Endometrium (tissue), 2 donors: ENCODE measurements around the gene PAK1IP1.
"Not testable (repeated sequence)": the region's sequence is repeated elsewhere in the genome, so short reads cannot be mapped to it uniquely, and the experiment has no call there.

Experiments
- FAIRE-seq: peaks from 2 replicates; lab custom pipeline; 2012; peaks lifted over from hg19 to GRCh38; lab: Jason Lieb, UNC
- donor health status: control.
- donor health status: control.

Gene PAK1IP1

DNA sequence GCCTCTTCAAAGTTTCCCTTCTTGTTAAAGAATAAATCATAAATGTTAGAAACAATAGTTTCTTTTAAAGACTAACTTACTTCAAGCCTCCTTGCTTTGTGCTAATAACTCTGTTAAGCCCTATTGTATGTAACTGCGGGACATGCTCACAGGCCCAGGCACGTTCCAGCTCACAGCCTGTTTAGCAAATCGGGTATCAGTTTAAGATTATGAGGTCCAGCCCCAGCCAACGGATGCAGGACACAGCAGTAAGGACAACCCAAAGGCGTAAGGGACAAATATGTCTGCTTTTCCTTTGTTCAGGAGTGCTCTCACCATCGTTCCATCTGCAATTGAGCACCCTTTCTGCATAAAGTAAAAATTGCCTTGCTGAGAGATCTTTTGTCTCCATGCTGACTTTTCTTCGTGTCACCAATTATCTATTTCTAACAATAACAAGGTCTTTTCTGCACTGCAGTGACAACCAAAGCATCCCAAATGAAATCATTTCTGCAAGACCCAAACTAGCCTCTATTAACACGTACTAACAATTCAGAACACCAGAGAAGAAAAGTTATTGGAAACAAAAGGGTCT, 1.7 kb upstream of the PAK1IP1 start:
- no peak for FAIRE-seq

DNA sequence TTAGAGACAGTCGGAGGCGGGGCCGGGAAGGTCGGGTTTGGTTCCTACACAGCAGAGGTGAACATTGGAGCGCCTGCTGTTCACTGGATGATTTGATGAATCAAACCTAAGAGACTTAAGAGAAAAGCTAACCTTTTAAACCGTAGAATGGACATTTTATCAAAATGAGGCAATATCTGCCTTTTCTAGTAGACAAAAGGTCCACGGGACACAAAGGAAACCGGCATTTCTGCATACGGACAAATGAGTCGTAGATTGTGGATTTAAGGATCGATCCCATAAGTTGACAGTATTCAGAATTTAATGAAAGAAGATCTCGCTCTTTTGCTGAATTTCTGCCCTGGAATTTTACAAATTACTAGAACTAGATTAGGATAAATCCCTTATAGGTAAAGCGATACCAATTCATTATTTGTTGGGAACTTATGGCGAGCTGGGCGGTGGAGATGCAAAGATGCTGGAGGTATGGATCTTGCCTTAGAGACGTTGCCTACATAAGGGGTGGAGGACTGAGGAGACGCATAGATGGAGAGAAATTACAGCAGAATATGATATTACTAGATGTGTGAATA, 400 bp downstream of the PAK1IP1 start:
- FAIRE-seq = no peak

DNA sequence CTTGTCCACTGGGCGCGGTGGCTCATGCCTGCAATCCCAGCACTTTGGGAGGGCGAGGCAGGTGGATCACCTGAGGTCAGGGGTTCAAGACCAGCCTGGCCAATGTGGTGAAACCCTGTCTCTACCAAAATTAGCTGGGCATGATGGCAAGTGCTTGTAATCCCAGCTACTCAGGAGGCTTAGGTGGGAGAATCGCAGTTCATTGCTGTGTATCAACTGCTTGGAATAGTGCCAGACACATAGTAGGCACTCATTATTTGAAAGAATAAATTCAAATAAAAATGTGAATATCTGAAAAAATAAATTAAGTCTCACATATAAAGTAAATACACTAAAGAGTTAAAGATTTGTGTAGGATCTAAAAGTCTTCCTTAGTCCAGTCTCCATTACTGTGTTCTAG, 1.9 kb downstream of the PAK1IP1 start:
- FAIRE-seq = no peak

DNA sequence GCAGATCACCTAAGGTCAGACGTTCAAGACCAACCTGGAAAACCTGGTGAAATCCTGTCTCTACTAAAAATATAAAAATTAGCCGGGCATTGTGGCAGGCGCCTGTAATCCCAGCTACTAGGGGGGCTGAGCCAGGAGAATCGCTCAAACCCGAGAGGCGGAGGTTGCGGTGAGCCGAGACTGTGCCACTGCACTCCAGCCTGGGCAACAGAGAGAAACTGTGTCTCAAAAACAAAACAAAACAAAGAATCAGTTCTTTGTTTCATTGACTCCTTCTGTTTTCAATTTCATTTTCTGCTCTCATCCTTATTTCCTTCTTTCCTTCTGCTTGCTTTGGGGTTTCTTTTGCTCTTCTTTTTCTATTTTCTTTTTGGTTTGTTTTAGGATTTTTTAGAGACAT, 19.2 kb downstream of the PAK1IP1 start:
- FAIRE-seq = no peak

DNA sequence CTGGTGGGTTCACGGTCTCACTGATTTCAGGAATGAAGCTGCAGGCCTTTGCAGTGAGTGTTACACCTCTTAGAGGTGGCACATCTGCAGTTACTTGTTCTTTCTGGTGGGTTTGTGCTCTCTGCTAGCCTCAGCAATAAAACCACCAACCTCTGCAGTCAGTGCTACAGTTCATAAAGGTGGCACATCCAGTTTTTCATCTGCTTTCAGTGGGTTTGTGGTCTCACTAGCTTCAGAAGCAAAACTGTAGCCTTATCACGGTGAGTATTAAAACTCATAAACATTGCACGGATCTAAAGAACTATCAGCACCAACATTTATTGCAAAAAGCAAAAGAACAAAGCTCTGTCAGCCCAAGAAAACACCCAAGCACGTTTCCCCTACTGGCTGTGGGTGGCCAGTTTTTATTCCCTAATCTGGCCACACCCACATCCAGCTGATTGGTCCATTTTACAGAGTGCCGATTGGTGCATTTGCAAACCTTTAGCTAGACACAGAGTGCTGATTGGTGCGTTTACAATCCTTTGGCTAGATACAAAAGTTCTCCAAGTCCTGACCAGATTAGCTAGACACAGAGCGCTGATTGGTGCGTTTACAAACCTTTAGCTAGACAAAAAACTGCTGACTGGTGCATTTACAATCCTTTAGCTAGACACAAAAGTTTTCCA, 24.7 kb downstream of the PAK1IP1 start:
- no peak for FAIRE-seq

DNA sequence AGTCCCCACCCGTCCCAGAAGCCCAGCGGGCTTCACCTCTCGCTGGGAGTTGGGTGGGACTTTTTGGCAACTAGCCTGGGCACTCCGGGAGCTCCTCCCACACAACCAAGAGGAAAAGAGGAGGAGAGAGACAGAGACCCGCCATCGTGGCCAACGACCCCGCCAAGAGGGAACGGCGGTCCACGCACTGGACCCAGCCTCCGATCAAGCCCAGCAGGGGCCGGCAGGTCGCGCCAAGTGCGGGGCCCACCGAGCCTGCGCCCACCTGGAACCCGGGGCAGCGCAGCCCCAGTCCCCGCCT, 25.1 kb downstream of the PAK1IP1 start:
- no peak for FAIRE-seq

DNA sequence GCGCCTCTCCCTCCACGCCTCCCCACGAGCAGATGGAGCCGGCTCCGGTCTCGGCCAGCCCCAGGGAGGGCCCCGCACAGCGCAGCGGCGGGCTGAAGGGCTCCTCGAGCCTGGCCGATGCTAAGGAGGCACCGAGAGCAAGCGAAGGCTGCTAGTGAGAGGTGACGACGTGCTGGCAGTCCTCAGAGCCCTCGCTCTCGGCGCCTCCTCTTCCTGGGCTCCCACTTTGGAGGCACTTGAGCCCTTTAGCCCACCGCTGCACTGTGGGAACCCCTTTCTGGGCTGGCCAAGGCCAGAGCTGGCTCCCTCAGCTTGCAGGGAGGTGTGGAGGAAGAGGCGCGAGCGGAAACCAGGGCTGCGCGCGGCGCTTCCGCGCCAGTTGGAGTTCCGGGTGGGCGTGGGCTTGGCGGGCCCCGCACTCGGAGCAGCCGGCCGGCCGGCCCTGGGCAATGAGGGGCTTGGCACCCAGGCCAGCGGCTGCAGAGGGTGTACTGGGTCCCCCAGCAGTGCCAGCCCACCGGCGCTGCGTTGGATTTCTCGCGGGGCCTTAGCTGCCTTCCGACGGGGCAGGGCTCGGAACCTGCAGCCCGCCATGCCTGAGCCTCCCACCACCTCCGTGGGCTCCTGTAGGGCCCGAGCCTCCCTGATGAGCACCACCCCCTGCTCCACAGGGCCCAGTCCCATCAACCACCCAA, 25.6 kb downstream of the PAK1IP1 start:
- no peak for FAIRE-seq

DNA sequence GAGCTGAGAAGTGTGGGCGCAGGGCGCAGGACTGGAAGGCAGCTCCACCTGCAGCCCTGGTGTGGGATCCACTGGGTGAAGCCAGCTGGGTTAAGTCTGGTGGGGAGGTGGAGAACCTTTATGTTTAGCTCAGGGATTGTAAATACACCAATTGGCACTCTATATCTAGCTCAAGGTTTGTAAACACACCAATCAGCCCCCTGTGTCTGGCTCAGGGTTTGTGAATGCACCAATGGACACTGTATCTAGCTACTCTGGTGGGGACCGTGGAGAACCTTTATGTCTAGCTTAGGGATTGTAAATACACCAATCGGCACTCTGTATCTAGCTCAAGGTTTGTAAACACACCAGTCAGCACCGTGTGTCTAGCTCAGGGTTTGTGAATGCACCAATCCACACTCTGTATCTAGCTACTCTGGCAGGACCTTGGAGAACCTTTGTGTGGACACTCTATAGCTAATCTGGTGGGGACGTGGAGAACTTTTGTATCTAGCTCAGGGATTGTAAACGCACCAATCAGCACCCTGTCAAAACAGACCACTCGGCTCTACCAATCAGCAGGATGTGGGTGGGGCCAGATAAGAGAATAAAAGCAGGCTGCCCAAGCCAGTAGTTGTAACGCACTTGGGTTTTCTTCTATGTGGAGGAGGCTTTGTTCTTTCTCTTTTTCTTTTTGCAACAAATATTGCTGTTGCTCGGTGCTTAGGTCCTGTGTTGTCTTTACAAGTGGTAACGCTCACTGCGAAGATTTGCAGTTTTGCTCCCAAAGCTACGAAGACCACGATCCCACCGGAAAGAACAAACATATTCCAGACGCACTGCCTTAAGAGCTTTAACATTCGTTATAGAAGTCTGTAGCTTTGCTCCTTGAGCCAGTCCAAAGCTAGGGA, 26.4 kb downstream of the PAK1IP1 start:
- FAIRE-seq = not testable (repeated sequence)

DNA sequence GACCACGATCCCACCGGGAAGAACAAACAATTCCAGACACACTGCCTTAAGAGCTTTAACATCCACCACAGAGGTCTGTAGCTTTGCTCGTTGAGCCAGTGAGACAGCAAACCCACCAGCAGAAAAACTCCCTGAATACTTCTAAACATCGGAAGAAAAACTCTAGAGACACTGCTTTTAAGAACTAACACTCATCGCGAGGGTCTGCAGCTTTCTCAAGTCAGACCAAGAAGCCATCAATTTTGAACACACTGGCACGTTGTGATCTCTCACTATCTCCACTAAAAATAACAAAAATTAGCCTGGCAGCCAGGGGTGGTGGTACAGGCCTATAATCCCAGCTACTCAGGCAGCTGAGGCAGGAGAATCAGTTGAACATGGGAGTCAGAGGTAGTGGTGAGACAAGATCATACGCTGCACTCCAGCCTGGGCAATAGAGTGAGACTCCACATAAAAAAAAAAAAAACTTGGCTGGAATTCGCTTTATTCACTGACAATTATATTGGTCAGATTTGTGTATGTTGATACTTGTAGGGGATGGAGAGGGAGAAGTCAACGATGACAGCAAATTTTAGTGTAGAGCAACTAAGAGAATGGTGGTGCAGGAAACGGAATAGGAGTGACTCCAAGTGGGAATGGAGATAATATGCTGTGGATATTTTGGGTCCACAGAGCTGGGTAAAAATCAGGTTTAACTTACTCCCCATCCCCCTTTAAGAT, 27.2 kb downstream of the PAK1IP1 start:
- FAIRE-seq = no peak

DNA sequence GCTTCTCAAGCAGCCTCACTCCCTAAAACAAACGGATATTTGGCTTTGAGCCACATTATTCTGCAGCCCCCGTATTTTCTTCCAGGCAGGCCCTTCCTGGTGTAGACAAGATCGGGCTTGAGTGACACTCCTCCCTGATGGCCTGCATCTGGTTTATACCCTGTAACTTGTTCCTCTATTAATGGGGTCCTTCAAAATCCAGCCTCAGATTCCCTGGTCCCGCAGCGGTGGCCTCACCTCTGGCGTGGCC, 27.7 kb downstream of the PAK1IP1 start:
- FAIRE-seq = no peak

DNA sequence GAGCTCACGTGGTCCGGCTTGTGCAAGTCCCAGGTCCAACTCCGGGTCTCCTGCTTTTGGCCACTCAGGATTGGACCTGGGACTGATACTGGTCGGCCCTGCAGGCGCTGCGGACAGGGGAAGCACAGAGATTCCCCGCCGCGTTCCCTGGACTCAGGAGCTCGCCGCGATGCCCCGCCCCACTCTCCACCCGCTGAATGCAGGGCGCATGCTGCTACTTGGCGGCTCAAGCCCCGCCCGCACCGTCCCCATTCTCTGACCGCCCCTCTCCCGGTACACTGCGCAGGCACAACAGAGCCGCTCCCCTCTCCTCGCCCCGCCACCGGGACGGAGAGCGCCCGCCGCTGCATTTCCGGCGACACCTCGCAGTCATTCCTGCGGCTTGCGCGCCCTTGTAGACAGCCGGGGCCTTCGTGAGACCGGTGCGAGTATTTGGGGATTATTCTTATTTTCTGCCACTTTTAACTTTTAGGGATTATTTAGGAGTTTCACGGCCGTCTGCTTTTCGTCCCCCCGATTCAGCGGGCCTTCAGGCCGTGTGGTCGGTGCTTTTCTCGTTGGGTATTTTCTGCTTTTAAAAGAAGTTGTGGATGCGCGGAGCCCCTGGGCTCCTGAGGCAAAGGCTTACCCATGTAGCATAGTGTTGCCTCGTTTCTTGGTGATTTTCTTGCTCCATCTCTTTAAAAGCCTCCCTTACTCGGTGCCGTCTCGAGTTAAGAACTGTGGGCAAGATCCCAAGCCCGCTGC, 28.2 kb downstream of the PAK1IP1 start, which contains the start of gene TMEM14C:
TMEM14C (plus strand) TSS at position 251 of the 747 bp plus-strand sequence. CDS start 1,544 bp downstream, outside the sequence.
- FAIRE-seq = peak; percentile 45

DNA sequence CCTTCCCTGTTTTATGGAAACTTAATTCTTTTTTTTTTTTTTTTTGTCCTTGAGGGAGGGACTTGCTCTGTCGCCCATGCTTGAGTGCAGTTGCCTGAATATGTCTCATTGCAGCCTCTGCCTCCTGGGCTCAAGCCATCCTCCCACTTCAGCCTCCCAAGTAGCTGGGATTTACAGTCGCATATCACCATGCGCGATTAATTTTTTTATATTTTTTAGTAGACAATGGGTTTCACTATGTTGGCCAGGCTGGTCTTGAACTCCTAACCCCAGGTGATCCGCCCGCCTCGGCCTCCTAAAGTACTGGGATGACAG, 28.8 kb downstream of the PAK1IP1 start:
- FAIRE-seq = no peak

DNA sequence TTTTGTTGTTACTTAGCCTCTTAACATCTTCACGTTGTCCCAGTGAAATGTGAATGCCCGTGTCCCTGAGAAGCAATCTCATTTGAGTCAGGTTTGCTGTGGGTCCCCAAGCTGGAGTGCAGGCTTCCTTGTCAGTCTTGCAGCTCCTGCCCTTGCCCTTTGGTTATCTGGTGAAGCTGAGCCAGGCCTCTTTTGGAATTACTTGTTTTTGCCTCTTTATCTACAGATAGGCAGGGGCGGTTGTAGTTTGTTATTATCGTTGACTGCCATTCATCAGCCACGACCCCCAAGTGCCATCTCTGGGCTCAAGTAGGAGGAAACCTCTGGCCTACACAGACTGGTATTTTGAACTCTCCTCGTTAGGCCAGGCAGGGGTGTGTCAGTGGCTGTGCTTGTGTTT, 30.3 kb downstream of the PAK1IP1 start:
- no peak for FAIRE-seq

DNA sequence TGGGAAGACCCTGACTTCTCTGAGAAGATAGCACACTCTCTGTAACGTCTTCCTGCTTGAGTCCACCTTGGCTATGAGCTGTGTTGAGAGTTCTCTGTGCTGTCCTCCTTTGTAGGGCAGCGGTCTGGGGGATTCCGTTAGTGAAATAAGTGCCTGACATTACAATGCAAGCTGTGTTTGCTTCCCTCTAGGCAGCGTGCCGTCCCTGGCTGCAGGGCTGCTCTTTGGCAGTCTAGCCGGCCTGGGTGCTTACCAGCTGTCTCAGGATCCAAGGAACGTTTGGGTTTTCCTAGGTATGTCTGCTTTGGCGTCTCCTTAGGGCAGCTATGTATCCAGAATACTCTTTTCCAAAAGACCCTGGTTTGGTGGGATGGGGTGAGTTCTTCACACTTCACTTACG, 30.9 kb downstream of the PAK1IP1 start:
- no peak for FAIRE-seq

DNA sequence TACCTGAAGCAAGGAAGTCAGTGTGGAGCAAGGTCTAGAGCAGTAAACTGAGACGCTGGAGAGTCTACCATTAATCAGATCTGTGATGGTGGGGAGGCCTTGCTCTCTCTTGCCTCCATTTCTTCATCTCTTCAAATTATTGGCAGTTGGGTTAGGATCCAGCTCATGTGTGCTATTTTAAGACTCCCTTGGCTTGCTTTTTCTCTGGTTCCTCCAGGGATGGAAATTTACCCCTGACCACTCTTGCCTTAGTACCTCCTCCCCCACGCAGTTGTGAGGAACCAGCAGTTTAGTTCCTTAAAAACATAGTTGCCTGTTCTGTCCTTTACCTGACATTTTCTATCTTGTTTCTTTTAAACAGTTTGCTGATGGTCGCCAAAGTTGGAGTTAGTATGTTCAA, 35.5 kb downstream of the PAK1IP1 start:
- FAIRE-seq = no peak

DNA sequence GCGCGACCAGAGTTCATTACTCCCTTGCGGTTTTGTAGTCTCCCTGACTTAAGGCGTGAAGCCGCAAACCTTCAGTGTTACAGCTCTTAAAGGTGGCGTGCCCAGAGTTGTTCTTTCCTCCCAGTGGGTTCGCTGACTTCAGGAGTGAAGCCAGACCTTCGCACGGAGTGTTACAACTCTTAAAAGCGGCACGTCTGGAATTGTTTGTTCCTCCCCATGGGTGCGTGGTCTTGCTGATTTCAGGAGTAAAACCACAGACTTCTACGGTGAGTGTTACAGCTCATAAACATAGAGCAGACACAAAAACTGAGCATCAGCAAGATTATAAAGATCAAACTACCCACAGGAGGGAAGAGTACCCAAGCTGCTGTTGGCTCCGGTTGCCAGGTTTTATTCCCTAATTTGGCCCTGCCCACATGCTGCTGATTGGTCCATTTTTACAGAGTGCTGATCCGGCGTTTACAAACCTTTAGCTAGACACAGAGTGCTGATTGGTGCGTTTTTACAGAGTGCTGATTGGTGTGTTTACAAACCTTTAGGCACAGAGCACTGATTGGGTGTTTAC, 38.5 kb downstream of the PAK1IP1 start:
- no peak for FAIRE-seq

DNA sequence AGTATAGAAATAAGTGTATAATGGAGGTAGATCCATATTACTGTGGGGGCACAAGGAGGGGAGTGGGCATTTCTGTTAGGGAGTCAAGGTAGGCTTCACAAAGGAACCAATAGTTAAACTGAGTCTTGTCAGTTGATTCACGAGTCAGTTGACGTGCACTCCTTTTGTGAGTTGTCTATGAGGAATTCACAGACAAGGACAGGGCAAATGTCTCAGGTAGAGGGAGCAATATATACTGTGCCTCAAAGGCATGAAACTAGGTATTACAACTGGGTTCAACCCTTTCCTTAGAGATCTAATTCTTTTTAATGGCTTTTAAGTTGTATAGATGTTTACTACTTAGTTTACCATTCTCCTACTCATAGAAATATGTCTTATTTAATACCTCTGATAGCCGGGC, 39.1 kb downstream of the PAK1IP1 start:
- FAIRE-seq = no peak

DNA sequence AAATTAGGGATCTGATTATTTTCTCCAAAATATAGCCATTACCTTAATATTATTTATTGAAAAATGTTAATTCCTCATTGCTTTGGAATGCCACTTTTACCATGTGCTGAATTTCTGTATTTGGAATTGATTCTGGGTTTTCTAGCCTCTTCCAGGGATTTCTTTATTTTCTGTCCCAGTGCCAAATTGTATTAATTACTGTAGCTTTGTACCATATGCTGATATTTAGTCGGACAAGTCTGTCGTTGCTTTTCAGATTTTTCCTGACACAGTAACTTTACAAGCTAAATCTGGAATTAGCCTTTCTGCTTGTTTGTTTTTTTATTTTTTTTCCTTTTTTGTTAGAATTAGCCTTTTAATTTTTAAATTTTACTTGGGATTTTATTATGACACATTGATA, 42.0 kb downstream of the PAK1IP1 start:
- no peak for FAIRE-seq

DNA sequence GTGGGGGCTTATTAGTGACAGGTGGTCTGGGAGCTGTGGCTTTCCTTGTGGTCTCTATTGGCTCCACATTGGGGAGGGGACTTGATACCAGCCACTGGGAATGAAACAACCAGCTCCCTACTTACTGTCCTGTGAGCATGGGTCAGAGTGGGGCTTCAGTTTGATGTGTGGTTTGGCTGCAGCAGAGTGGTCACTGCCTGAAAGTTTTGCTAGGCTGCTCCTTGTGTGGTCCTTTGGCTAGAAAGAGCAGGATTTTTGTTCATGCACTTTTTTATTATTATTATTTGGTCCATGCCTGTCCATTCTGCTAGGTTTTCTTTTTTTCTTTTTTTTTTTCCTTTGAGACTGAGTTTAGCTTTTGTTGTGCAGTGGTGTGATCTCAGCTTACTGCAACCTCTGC, 45.3 kb downstream of the PAK1IP1 start:
- no peak for FAIRE-seq

DNA sequence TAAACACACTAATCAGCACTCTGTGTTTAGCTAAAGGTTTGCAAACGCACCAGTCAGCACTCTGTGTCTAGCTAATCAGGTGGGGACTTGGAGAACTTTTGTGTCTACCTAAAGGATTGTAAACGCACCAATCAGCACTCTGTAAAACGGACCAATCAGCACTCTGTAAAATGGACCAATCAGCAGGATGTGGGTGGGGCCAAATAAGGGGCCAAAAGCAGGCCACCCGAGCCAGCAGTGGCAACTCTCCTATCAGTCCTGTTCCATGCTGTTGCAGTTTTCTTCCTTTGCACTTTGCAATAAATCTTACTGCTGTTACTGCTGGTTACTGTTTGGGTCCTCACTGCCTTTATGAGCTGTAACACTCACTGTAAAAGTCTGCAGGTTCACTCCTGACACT, 46.9 kb downstream of the PAK1IP1 start:
- FAIRE-seq = not testable (repeated sequence)

DNA sequence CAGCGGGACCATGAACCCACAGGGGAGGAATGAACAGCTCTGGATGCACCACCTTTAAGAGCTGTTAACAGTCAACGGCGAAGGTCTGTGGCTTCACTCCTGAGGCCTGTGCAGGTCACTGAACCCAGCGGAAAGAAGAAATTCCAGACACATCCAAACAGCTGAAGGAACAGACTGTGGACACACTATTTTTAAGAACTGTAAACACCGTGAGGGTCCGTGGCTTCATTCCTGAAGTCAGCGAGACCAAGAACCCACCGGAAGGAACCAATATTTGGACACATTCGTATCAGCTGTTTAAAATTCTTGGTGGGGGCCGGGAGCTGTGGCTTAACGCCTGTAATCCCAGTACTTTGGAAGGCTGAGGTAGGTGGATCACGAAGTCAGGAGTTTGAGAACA, 47.5 kb downstream of the PAK1IP1 start:
- no peak for FAIRE-seq
